ENCODE measurements around the gene LRRC43. TPM values are rescaled to one million over a fixed set of nuclear protein-coding genes. Genes with fewer than 3 reads are reported as not detected.

LRRC43 gene
- total RNA-seq, 1 experiment from 2014 or later, result 0.22 TPM

DNA sequence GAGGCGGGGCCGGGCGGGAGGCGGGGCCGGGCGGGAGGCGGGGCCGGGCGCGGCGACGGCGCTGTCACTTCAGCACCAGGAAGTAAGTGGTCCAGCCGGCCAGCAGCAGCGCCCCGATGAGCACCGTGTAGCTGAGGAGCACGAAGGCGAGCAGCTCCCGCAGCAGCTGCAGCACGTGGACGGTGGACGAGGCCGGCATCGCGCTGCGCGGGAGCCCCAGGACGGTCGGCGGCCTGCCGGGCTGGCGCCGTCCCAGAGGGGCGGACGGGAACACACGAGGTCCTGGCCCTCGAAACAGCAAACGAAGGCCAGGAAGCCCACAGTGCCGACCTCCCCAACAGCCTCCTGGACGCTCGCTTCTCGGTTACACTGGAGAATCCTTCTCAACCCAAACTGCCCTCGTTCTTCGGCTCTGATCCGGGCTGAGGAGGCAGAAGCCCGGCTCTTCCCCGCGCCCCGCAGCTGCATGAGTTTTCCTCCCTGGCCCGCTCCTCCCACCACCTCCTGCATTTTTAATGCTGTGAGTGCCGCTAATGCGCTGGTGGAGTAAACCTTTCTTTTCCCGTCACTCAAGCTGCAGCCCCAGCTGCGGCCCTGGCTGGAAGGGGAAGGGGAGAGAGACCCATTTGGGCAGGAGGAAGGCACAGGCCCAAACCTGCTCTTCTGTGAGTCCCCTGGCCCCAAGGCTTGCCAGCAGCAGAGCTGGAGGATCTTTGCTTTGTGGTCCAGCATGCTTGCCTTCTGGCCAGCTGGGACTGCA lies 43.6 kb downstream of the LRRC43 start (continued):
- peak; percentile 98 for TF ChIP-seq TP53 (CRISPR knock-in tag; IDR thresholded peaks at IDR 0.05)
- peak; percentile 98 for TF ChIP-seq TCF7 (CRISPR knock-in tag; IDR thresholded peaks at IDR 0.05; ENCODE audit: low read depth)
- TF ChIP-seq, protein P1, sequence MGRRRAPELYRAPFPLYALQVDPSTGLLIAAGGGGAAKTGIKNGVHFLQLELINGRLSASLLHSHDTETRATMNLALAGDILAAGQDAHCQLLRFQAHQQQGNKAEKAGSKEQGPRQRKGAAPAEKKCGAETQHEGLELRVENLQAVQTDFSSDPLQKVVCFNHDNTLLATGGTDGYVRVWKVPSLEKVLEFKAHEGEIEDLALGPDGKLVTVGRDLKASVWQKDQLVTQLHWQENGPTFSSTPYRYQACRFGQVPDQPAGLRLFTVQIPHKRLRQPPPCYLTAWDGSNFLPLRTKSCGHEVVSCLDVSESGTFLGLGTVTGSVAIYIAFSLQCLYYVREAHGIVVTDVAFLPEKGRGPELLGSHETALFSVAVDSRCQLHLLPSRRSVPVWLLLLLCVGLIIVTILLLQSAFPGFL (CRISPR knock-in tag; IDR thresholded peaks at IDR 0.05; ENCODE audit: borderline replicate concordance), result peak; percentile 97
- TF ChIP-seq SMAD4 (CRISPR knock-in tag; IDR thresholded peaks at IDR 0.05), result peak; percentile 94
- peak; percentile 69; the same call in 1 of the 2 replicates for TF ChIP-seq ZNF121 (CRISPR knock-in tag; IDR thresholded peaks at IDR 0.05)
- TF ChIP-seq FOXP1 (CRISPR knock-in tag; IDR thresholded peaks at IDR 0.05; ENCODE audit: borderline replicate concordance), result peak; percentile 99
- TF ChIP-seq SP1 (CRISPR knock-in tag; conservative IDR thresholded peaks at IDR 0.05), result no peak; the same call in 1 of the 2 replicates
- TF ChIP-seq, protein P2, sequence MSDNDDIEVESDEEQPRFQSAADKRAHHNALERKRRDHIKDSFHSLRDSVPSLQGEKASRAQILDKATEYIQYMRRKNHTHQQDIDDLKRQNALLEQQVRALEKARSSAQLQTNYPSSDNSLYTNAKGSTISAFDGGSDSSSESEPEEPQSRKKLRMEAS (CRISPR knock-in tag; IDR thresholded peaks at IDR 0.05), result peak; percentile 99
- TF ChIP-seq ZNF219 (CRISPR knock-in tag; IDR thresholded peaks at IDR 0.05; ENCODE audit: borderline replicate concordance), result peak; percentile 97
- TF ChIP-seq MXD4 (CRISPR knock-in tag; IDR thresholded peaks at IDR 0.05; ENCODE audit: borderline replicate concordance), result no peak
- no peak for TF ChIP-seq NR3C1 (CRISPR knock-in tag; conservative IDR thresholded peaks at IDR 0.05; ENCODE audit: low read depth)
- TF ChIP-seq, protein P3, sequence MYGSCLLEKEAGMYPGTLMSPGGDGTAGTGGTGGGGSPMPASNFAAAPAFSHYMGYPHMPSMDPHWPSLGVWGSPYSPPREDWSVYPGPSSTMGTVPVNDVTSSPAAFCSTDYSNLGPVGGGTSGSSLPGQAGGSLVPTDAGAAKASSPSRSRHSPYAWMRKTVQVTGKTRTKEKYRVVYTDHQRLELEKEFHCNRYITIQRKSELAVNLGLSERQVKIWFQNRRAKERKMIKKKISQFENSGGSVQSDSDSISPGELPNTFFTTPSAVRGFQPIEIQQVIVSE (CRISPR knock-in tag; IDR thresholded peaks at IDR 0.05; ENCODE audit: borderline replicate concordance), result no peak
- TF ChIP-seq, protein P4, sequence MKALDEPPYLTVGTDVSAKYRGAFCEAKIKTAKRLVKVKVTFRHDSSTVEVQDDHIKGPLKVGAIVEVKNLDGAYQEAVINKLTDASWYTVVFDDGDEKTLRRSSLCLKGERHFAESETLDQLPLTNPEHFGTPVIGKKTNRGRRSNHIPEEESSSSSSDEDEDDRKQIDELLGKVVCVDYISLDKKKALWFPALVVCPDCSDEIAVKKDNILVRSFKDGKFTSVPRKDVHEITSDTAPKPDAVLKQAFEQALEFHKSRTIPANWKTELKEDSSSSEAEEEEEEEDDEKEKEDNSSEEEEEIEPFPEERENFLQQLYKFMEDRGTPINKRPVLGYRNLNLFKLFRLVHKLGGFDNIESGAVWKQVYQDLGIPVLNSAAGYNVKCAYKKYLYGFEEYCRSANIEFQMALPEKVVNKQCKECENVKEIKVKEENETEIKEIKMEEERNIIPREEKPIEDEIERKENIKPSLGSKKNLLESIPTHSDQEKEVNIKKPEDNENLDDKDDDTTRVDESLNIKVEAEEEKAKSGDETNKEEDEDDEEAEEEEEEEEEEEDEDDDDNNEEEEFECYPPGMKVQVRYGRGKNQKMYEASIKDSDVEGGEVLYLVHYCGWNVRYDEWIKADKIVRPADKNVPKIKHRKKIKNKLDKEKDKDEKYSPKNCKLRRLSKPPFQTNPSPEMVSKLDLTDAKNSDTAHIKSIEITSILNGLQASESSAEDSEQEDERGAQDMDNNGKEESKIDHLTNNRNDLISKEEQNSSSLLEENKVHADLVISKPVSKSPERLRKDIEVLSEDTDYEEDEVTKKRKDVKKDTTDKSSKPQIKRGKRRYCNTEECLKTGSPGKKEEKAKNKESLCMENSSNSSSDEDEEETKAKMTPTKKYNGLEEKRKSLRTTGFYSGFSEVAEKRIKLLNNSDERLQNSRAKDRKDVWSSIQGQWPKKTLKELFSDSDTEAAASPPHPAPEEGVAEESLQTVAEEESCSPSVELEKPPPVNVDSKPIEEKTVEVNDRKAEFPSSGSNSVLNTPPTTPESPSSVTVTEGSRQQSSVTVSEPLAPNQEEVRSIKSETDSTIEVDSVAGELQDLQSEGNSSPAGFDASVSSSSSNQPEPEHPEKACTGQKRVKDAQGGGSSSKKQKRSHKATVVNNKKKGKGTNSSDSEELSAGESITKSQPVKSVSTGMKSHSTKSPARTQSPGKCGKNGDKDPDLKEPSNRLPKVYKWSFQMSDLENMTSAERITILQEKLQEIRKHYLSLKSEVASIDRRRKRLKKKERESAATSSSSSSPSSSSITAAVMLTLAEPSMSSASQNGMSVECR (CRISPR knock-in tag; IDR thresholded peaks at IDR 0.05; ENCODE audit: borderline replicate concordance), result peak; percentile 99
- TF ChIP-seq HMGA2 (CRISPR knock-in tag; IDR thresholded peaks at IDR 0.05), result no peak
- peak; percentile 95 for TF ChIP-seq FOXK1 (CRISPR knock-in tag; IDR thresholded peaks at IDR 0.05)
- no peak for TF ChIP-seq SOX15 (CRISPR knock-in tag; IDR thresholded peaks at IDR 0.05)
- TF ChIP-seq CREB1 (CRISPR knock-in tag; IDR thresholded peaks at IDR 0.05), result peak; percentile 94
- peak; percentile 97 for TF ChIP-seq ATF1 (CRISPR knock-in tag; IDR thresholded peaks at IDR 0.05)
- TF ChIP-seq ZNF317 (CRISPR knock-in tag; IDR thresholded peaks at IDR 0.05; ENCODE audit: borderline replicate concordance, low read depth), result peak; percentile 78
- TF ChIP-seq JUN (CRISPR knock-in tag; IDR thresholded peaks at IDR 0.05), result peak; percentile 99
- no peak for TF ChIP-seq OVOL2 (CRISPR knock-in tag; IDR thresholded peaks at IDR 0.05; ENCODE audit: borderline replicate concordance)
- TF ChIP-seq, protein P5, sequence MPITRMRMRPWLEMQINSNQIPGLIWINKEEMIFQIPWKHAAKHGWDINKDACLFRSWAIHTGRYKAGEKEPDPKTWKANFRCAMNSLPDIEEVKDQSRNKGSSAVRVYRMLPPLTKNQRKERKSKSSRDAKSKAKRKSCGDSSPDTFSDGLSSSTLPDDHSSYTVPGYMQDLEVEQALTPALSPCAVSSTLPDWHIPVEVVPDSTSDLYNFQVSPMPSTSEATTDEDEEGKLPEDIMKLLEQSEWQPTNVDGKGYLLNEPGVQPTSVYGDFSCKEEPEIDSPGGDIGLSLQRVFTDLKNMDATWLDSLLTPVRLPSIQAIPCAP (CRISPR knock-in tag; IDR thresholded peaks at IDR 0.05), result peak; percentile 98
- TF ChIP-seq ZNF416 (CRISPR knock-in tag; IDR thresholded peaks at IDR 0.05), result peak; percentile 80; the same call in 1 of the 2 replicates
- TF ChIP-seq GABPB1 (CRISPR knock-in tag; IDR thresholded peaks at IDR 0.05), result peak; percentile 47; the same call in 1 of the 2 replicates
- TF ChIP-seq, protein P6, sequence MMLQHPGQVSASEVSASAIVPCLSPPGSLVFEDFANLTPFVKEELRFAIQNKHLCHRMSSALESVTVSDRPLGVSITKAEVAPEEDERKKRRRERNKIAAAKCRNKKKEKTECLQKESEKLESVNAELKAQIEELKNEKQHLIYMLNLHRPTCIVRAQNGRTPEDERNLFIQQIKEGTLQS (CRISPR knock-in tag; conservative IDR thresholded peaks at IDR 0.05), result peak; percentile 99
- no peak for TF ChIP-seq ZNF423 (CRISPR knock-in tag; IDR thresholded peaks at IDR 0.05)
- TF ChIP-seq, protein P7, sequence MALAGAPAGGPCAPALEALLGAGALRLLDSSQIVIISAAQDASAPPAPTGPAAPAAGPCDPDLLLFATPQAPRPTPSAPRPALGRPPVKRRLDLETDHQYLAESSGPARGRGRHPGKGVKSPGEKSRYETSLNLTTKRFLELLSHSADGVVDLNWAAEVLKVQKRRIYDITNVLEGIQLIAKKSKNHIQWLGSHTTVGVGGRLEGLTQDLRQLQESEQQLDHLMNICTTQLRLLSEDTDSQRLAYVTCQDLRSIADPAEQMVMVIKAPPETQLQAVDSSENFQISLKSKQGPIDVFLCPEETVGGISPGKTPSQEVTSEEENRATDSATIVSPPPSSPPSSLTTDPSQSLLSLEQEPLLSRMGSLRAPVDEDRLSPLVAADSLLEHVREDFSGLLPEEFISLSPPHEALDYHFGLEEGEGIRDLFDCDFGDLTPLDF (CRISPR knock-in tag; IDR thresholded peaks at IDR 0.05), result peak; percentile 96
- TF ChIP-seq, protein P8, sequence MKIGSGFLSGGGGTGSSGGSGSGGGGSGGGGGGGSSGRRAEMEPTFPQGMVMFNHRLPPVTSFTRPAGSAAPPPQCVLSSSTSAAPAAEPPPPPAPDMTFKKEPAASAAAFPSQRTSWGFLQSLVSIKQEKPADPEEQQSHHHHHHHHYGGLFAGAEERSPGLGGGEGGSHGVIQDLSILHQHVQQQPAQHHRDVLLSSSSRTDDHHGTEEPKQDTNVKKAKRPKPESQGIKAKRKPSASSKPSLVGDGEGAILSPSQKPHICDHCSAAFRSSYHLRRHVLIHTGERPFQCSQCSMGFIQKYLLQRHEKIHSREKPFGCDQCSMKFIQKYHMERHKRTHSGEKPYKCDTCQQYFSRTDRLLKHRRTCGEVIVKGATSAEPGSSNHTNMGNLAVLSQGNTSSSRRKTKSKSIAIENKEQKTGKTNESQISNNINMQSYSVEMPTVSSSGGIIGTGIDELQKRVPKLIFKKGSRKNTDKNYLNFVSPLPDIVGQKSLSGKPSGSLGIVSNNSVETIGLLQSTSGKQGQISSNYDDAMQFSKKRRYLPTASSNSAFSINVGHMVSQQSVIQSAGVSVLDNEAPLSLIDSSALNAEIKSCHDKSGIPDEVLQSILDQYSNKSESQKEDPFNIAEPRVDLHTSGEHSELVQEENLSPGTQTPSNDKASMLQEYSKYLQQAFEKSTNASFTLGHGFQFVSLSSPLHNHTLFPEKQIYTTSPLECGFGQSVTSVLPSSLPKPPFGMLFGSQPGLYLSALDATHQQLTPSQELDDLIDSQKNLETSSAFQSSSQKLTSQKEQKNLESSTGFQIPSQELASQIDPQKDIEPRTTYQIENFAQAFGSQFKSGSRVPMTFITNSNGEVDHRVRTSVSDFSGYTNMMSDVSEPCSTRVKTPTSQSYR (CRISPR knock-in tag; IDR thresholded peaks at IDR 0.05), result peak; percentile 96
